ENCODE measurements around the gene GSG1L. TPM values are rescaled to one million over a fixed set of nuclear protein-coding genes. Genes with fewer than 3 reads are reported as not detected.

Gene GSG1L
- total RNA-seq, 1 experiment from 2014 or later = not detected

GRCh38 chr16:27761816-27762215, 301.7 kb downstream of the GSG1L start:
- H3K4me3 Mint-ChIP-seq (ENCODE audit: low read depth, unreplicated experiment) = no peak overlapping the region
- H3K4me1 Mint-ChIP-seq (ENCODE audit: low read depth, unreplicated experiment) = no peaks in the 10 kb centered on the region
- CTCF ChIA-PET = no interaction called here
- H3K27me3 Mint-ChIP-seq (ENCODE audit: unreplicated experiment) = no peaks in the 10 kb centered on the region
- TF ChIP-seq, protein P1, sequence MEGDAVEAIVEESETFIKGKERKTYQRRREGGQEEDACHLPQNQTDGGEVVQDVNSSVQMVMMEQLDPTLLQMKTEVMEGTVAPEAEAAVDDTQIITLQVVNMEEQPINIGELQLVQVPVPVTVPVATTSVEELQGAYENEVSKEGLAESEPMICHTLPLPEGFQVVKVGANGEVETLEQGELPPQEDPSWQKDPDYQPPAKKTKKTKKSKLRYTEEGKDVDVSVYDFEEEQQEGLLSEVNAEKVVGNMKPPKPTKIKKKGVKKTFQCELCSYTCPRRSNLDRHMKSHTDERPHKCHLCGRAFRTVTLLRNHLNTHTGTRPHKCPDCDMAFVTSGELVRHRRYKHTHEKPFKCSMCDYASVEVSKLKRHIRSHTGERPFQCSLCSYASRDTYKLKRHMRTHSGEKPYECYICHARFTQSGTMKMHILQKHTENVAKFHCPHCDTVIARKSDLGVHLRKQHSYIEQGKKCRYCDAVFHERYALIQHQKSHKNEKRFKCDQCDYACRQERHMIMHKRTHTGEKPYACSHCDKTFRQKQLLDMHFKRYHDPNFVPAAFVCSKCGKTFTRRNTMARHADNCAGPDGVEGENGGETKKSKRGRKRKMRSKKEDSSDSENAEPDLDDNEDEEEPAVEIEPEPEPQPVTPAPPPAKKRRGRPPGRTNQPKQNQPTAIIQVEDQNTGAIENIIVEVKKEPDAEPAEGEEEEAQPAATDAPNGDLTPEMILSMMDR (IDR thresholded peaks at IDR 0.05; ENCODE audit: unreplicated experiment) = no peak
- H3K27ac Mint-ChIP-seq (ENCODE audit: unreplicated experiment) = no peak overlapping the region
- peaks cover 4% of the 10 kb centered on the region for H3K9me3 Mint-ChIP-seq (ENCODE audit: low read depth, unreplicated experiment)
- peaks cover 5% of the 10 kb centered on the region for H3K36me3 Mint-ChIP-seq (ENCODE audit: insufficient read depth, unreplicated experiment)
- BruUV-seq (replicated peaks) = no TSS peak
- DNase-seq = no peak
- intact Hi-C loops (cut with micrococcal nuclease; ENCODE audit: unreplicated experiment) = no loop called here

GRCh38 chr16:27760789-27761176, 302.7 kb downstream of the GSG1L start:
- no TSS peak for BruUV-seq (replicated peaks)
- CTCF ChIA-PET = interaction anchor here (0.6 kb wide), 1 partner anchor 315 kb away, joined by 4 read pairs; no protein-coding TSS in a partner anchor
- Mint-ChIP-seq H3K4me3 (ENCODE audit: low read depth, unreplicated experiment) (no peak overlapping the region), H3K27ac (ENCODE audit: unreplicated experiment) (no peak overlapping the region), H3K9me3 (ENCODE audit: low read depth, unreplicated experiment) (peaks cover 4% of the 10 kb centered on the region), H3K36me3 (ENCODE audit: insufficient read depth, unreplicated experiment) (peaks cover 5% of the 10 kb centered on the region), H3K27me3 (ENCODE audit: unreplicated experiment) (no peaks in the 10 kb centered on the region), H3K4me1 (ENCODE audit: low read depth, unreplicated experiment) (no peaks in the 10 kb centered on the region)
- intact Hi-C loops (cut with micrococcal nuclease; ENCODE audit: unreplicated experiment) = no loop called here
- DNase-seq = no peak
- TF ChIP-seq, protein P1 (IDR thresholded peaks at IDR 0.05; ENCODE audit: unreplicated experiment) = no peak

GRCh38 chr16:27759967-27760788, 303.3 kb downstream of the GSG1L start:
- BruUV-seq (replicated peaks) = no TSS peak
- no peak overlapping the region for H3K4me3 Mint-ChIP-seq (ENCODE audit: low read depth, unreplicated experiment)
- H3K4me1 Mint-ChIP-seq (ENCODE audit: low read depth, unreplicated experiment) = no peaks in the 10 kb centered on the region

GRCh38 chr16:27759301-27759871, 304.1 kb downstream of the GSG1L start:
- H3K4me1 Mint-ChIP-seq (ENCODE audit: low read depth, unreplicated experiment) = no peaks in the 10 kb centered on the region
- no peaks in the 10 kb centered on the region for H3K27me3 Mint-ChIP-seq (ENCODE audit: unreplicated experiment)
- H3K27ac Mint-ChIP-seq (ENCODE audit: unreplicated experiment) = no peak overlapping the region
- DNase-seq = no peak
- peaks cover 4% of the 10 kb centered on the region for H3K9me3 Mint-ChIP-seq (ENCODE audit: low read depth, unreplicated experiment)
- TF ChIP-seq, protein P1 (IDR thresholded peaks at IDR 0.05; ENCODE audit: unreplicated experiment) = no peak
- H3K36me3 Mint-ChIP-seq (ENCODE audit: insufficient read depth, unreplicated experiment) = peaks cover 5% of the 10 kb centered on the region
- CTCF ChIA-PET = no interaction called here
- intact Hi-C loops (cut with micrococcal nuclease; ENCODE audit: unreplicated experiment) = no loop called here
- no peak overlapping the region for H3K4me3 Mint-ChIP-seq (ENCODE audit: low read depth, unreplicated experiment)
- BruUV-seq (replicated peaks) = no TSS peak

More at GRCh38 chr16:27759967-27760788, 303.3 kb downstream of the GSG1L start:
- TF ChIP-seq, protein P1 (IDR thresholded peaks at IDR 0.05; ENCODE audit: unreplicated experiment) = no peak
- peaks cover 5% of the 10 kb centered on the region for H3K36me3 Mint-ChIP-seq (ENCODE audit: insufficient read depth, unreplicated experiment)
- CTCF ChIA-PET = interaction anchor here (0.6 kb wide), 1 partner anchor 316 kb away, joined by 4 read pairs; no protein-coding TSS in a partner anchor
- no peak overlapping the region for H3K27ac Mint-ChIP-seq (ENCODE audit: unreplicated experiment)
- peaks cover 4% of the 10 kb centered on the region for H3K9me3 Mint-ChIP-seq (ENCODE audit: low read depth, unreplicated experiment)
- no peak for DNase-seq
- intact Hi-C loops (cut with micrococcal nuclease; ENCODE audit: unreplicated experiment) = no loop called here
- H3K27me3 Mint-ChIP-seq (ENCODE audit: unreplicated experiment) = no peaks in the 10 kb centered on the region
